Psoas muscle (tissue), 8 donors: ENCODE results near the gene SPATA13. TPM values are rescaled to one million over a fixed set of nuclear protein-coding genes. Genes with fewer than 3 reads are reported as not detected.

Experiments used
- ATAC-seq, 4 donors: fragments of 200-7000 bp; cut with Tn5 transposase; one replicate each; pipeline ENCODE4 v1.9.1; 2020; ENCODE audit warnings: moderate library complexity in 3 of 4, mild to moderate bottlenecking in 2 of 4
- DNase-seq, 2 donors: peaks; one replicate each; pipeline ENCODE4 v3.0.0-alpha.2; 2020
- H3K27ac ChIP-seq: fragments of 200-600 bp; one replicate; pipeline ENCODE4 v1.8.0; 2022
- H3K27me3 ChIP-seq, 3 donors: fragments of 200-600 bp in 1 of 3; one replicate each; pipeline versions ENCODE4 v1.6.1 to v1.8.0; 2013 to 2022; ENCODE audit warnings: low read length in 2 of 3, mild to moderate bottlenecking in 2 of 3, moderate library complexity in 1 of 3; ENCODE audit not compliant: insufficient read depth in 3 of 3
- H3K36me3 ChIP-seq, 2 donors: fragments of 200-600 bp in 1 of 2; one replicate each; pipeline versions ENCODE4 v1.6.1 to v1.8.0; 2013 to 2022; ENCODE audit warnings: low read depth in 1 of 2, mild to moderate bottlenecking in 1 of 2, moderate library complexity in 1 of 2; ENCODE audit not compliant: insufficient read depth in 1 of 2
- H3K4me1 ChIP-seq: fragments of 200-600 bp; one replicate; pipeline ENCODE4 v1.8.0; 2022
- H3K4me3 ChIP-seq: fragments of 200-600 bp; one replicate; pipeline ENCODE4 v1.8.0; 2022; ENCODE audit warnings: mild to moderate bottlenecking
- H3K9me3 ChIP-seq: fragments of 200-600 bp; one replicate; pipeline ENCODE4 v1.8.0; 2022
- CTCF ChIP-seq: fragments of 200-600 bp; IDR thresholded peaks from one replicate; pipeline ENCODE4 v1.8.0; 2022; ENCODE audit warnings: antibody characterized with exemption
- WGBS, 3 donors: extraction: QIAGEN DNeasy Blood & Tissue Kit; methylation state at CpG; one replicate each; pipeline versions ENCODE4 v1.1.6 to v1.1.7; 2013; 5-methylcytosine and 5-hydroxymethylcytosine counted together
- intact Hi-C, 2 donors: fragments of 100-400 bp; cut with DNase I; formaldehyde crosslinking; loops; one replicate each; pipeline versions ENCODE4 v1.11.0 to v1.14.2; 2022
- polyA plus RNA-seq, 3 donors: library from polyadenylated mRNA; stranded (reverse); fragments of 200-250 nt; gene quantifications; one replicate each; pipeline ENCODE4 v1.2.3, GENCODE V29; 2013
- total RNA-seq, 4 donors: library from RNA; stranded (reverse); fragmentation: NEBNext Ultra II Directional in 2 of 4; extraction: Animal tissue kit (Norgen Biotek cat#: 25700) in 2 of 4; gene quantifications; one replicate each; pipeline versions ENCODE4 v1.2.1 to v1.2.4, GENCODE V29; 2021 to 2023
- donor health status: healthy with polysubstance abuse.
- donor health status: DM: no; HTN: no; CAD: no; lungs with moderate emphysema.
- donor health status: Bipolar disorder and iron deficiency.
- donor health status: healthy.
- donor health status: DM: yes; HTN: yes; CAD: no.
- donor health status: DM: no; HTN: no; CAD: no.
- donor health status: DM: no; HTN: no; CAD: no.
- donor health status: DM: yes; HTN: yes; CAD: no.

Gene SPATA13
- total and polyA plus RNA-seq, 7 donors: 0.87 to 5.8 (median 2.5) TPM

- 50 to 74% (median 54%) methylated on average over 1 of the region's 1 CpG for WGBS, 3 donors
- H3K36me3 ChIP-seq: no peaks in the 10 kb centered on the region
- H3K9me3 ChIP-seq: no peaks in the 10 kb centered on the region
- H3K27me3 ChIP-seq: no peaks in the 10 kb centered on the region
- no peaks in the 10 kb centered on the region for H3K4me1 ChIP-seq
- H3K4me3 ChIP-seq: no peak overlapping the region
- H3K27ac ChIP-seq: no peak overlapping the region
- no peak for TF ChIP-seq CTCF
- intact Hi-C loops: no loop called here
- DNase-seq (no peak), ATAC-seq (no peak)
Measured at GRCh38 chr13:24179486-24179850, 18.9 kb downstream of the SPATA13 start.

- WGBS, 3 donors: 91 to 94% (median 93%) methylated on average over 5 of the region's 5 CpGs
- DNase-seq (no peak), ATAC-seq (no peak)
- Histone ChIP-seq H3K36me3 (no peaks in the 10 kb centered on the region), H3K4me3 (no peak overlapping the region), H3K27ac (no peak overlapping the region), H3K9me3 (no peaks in the 10 kb centered on the region), H3K4me1 (no peaks in the 10 kb centered on the region), H3K27me3 (no peaks in the 10 kb centered on the region)
- no peak for TF ChIP-seq CTCF
- intact Hi-C loops: no loop called here
Measured at GRCh38 chr13:24180750-24181377, 20.3 kb downstream of the SPATA13 start.

- Histone ChIP-seq H3K9me3 (no peaks in the 10 kb centered on the region), H3K4me3 (no peak overlapping the region), H3K27ac (no peak overlapping the region), H3K4me1 (no peaks in the 10 kb centered on the region), H3K36me3 (no peaks in the 10 kb centered on the region), H3K27me3 (no peaks in the 10 kb centered on the region)
- intact Hi-C loops: no loop called here
- DNase-seq (no peak), ATAC-seq (no peak)
- WGBS, 3 donors: 69 to 87% (median 85%) methylated on average over 4 of the region's 4 CpGs
- no peak for TF ChIP-seq CTCF
Measured at GRCh38 chr13:24181991-24182702, 21.6 kb downstream of the SPATA13 start.

GRCh38 chr13:24182703-24183081 is 22.2 kb downstream of the SPATA13 start:
- intact Hi-C loops: no loop called here
- 81 to 98% (median 92%) methylated on average over 3 of the region's 3 CpGs for WGBS, 3 donors

More at GRCh38 chr13:24182703-24183081, 22.2 kb downstream of the SPATA13 start:
- Histone ChIP-seq H3K9me3 (no peaks in the 10 kb centered on the region), H3K36me3 (no peaks in the 10 kb centered on the region), H3K4me3 (no peak overlapping the region), H3K27me3 (no peaks in the 10 kb centered on the region), H3K27ac (no peak overlapping the region), H3K4me1 (no peaks in the 10 kb centered on the region)
- no peak for TF ChIP-seq CTCF
- DNase-seq: no peak
- no peak for ATAC-seq
